CD4-positive, alpha-beta T cell treated with Interleukin-6 at 100 ng/mL for 8 hours (primary cell): ENCODE data around the gene S1PR5.
A peak's percentile ranks its signal among the peaks of the same experiment; 100 is the strongest.

Experiments used
- DNase-seq: peaks from one replicate; pipeline ENCODE4 v3.0.0-alpha.2; 2020; ENCODE audit warnings: mixed read lengths, low spot score

S1PR5 gene

GRCh38 chr19:10514211-10515145 is 2.8 kb downstream of the S1PR5 start:
- DNase-seq: no peak

- no peak for DNase-seq
These were observed 4.0 kb downstream of the S1PR5 start for GRCh38 chr19:10513223-10513622.

- peak; percentile 40 for DNase-seq
These were observed 6.9 kb downstream of the S1PR5 start for GRCh38 chr19:10510301-10510802.

- no peak for DNase-seq
These were observed 8.5 kb downstream of the S1PR5 start for GRCh38 chr19:10508707-10509106.

- no peak for DNase-seq
These were observed 9.2 kb downstream of the S1PR5 start for GRCh38 chr19:10508036-10508435.

- DNase-seq: peak; percentile 80
These were observed 11.5 kb downstream of the S1PR5 start for GRCh38 chr19:10505583-10506229.

- peak; percentile 5 for DNase-seq
These were observed 14.1 kb downstream of the S1PR5 start, which contains the start of gene KEAP1 for GRCh38 chr19:10503002-10503789. Gene KEAP1 (minus strand): TSS chr19:10503356. CDS start chr19:10500033, 3,323 bp downstream.

GRCh38 chr19:10502524-10503001 is 14.7 kb downstream of the S1PR5 start:
- DNase-seq: peak; percentile 89

GRCh38 chr19:10501971-10502523 is 15.2 kb downstream of the S1PR5 start:
- DNase-seq: peak; percentile 38

GRCh38 chr19:10500247-10500592 is 17.0 kb downstream of the S1PR5 start:
- no peak for DNase-seq

- DNase-seq: no peak
These were observed 17.5 kb downstream of the S1PR5 start for GRCh38 chr19:10499550-10500246.

GRCh38 chr19:10497371-10497770 is 19.9 kb downstream of the S1PR5 start:
- no peak for DNase-seq

GRCh38 chr19:10491472-10492047 is 25.7 kb downstream of the S1PR5 start:
- DNase-seq: no peak

- DNase-seq: no peak
These were observed 30.7 kb downstream of the S1PR5 start for GRCh38 chr19:10486551-10486950.

- peak; percentile 92 for DNase-seq
These were observed 38.3 kb downstream of the S1PR5 start for GRCh38 chr19:10478903-10479384.

GRCh38 chr19:10478476-10478875 is 38.8 kb downstream of the S1PR5 start:
- DNase-seq: no peak

GRCh38 chr19:10474962-10475451 is 42.2 kb downstream of the S1PR5 start:
- no peak for DNase-seq

- no peak for DNase-seq
These were observed 44.1 kb downstream of the S1PR5 start for GRCh38 chr19:10473192-10473591.

GRCh38 chr19:10471909-10472308 is 45.3 kb downstream of the S1PR5 start:
- peak; percentile 21 for DNase-seq

GRCh38 chr19:10468133-10468532 is 49.1 kb downstream of the S1PR5 start:
- no peak for DNase-seq
